IPS DF 6.9 (cell line): ENCODE data around the gene NUB1.

ENCODE experiments used
- DNase-seq: peaks from one replicate; pipeline ENCODE4 v3.0.0-alpha.2; 2013; ENCODE audit warnings: low read depth, low spot score
- H3K27ac ChIP-seq: one replicate; pipeline ENCODE4 v1.5.1; 2013; ENCODE audit warnings: low read length, control low read depth
- H3K27me3 ChIP-seq: 2 replicates; pipeline ENCODE4 v1.6.1; 2013; ENCODE audit warnings: mild to moderate bottlenecking, low read length; ENCODE audit not compliant: control insufficient read depth, insufficient read depth
- H3K36me3 ChIP-seq: 2 replicates; pipeline ENCODE4 v1.6.1; 2013; ENCODE audit warnings: low read length; ENCODE audit not compliant: control insufficient read depth, insufficient read depth
- H3K4me1 ChIP-seq: 2 replicates; pipeline ENCODE4 v1.6.1; 2013; ENCODE audit warnings: low read length; ENCODE audit not compliant: control insufficient read depth, insufficient read depth
- H3K4me3 ChIP-seq: 2 replicates; pipeline ENCODE4 v1.5.1; 2013; ENCODE audit warnings: mild to moderate bottlenecking, low read length
- H3K9me3 ChIP-seq: 2 replicates; pipeline ENCODE4 v1.6.1; 2013; ENCODE audit warnings: low read length, inconsistent platforms; ENCODE audit not compliant: control insufficient read depth, insufficient read depth
- WGBS: extraction: QIAGEN DNeasy Blood & Tissue Kit; methylation state at CpG from one replicate; pipeline ENCODE4 v1.1.7; 2013; ENCODE audit warnings: mixed read lengths, missing lambda C conversion rate; ENCODE audit not compliant: insufficient read length, insufficient coverage; 5-methylcytosine and 5-hydroxymethylcytosine counted together

Gene NUB1

DNA sequence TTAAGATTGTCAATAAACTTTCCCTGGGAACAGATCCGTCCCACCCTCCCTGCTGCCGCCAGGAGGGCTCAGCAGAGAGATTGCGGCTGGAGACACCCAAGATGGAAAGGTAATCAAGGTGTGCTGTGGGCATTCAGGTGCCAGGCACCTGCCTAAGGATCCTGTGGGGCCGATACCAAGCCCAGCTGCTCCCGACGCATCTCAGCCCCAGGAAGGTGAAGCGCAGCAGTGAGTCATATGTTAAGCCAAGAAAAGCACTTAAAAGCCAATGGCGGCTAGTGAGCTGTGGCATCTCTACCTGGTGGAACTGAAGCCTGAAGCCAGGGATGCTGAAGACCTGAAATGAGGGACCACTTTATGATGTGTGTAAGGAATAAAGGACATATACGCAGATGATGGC is 62.2 kb downstream of the NUB1 start:
- peaks cover 9% of the 10 kb centered on the region for H3K4me1 ChIP-seq
- no peaks in the 10 kb centered on the region for H3K36me3 ChIP-seq
- no peaks in the 10 kb centered on the region for H3K27me3 ChIP-seq
- no peak overlapping the region for H3K4me3 ChIP-seq
- no peak overlapping the region for H3K27ac ChIP-seq
- DNase-seq, result no peak
- no CpG with 5 or more reads among the region's 9 CpGs for WGBS
- no peaks in the 10 kb centered on the region for H3K9me3 ChIP-seq

DNA sequence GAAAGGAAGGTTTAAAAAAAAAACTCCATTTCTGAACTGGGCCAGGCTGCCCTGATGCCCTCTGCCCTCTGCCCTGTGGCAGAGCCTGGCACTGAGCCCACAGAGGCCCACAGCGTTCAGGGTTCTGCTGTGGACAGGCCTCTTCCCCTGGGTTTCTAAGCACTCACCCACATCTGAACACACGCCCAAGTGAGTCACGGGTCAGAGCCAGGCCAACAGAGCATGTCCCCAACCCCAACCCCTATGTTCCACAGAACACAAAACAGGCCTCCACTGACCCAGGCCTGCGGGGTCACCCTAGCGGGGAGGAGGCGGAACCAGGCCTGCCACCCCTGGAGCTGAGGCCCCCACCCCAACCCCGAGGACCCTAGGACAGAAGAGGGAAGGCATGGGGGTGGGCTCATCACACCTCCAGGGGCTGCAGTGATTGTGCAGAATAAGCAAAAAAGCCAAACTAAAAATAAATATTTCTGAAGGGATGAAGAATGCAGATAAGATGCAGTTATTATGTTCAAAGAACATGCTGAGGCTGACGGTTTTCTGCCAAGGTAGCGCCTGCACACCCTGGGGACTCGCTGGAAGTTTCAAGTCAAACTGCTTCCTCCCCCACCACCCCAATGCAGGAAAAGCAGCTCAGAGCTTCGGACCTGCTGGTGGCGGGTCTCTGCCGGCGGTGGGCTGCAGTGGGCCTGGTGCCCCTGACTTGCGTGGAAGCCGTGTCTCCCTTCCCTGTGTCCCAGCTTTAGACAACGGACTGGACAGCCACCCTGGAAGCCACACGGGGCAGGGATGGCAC is 62.8 kb downstream of the NUB1 start:
- WGBS, result no CpG with 5 or more reads among the region's 18 CpGs
- peaks cover 9% of the 10 kb centered on the region for H3K4me1 ChIP-seq
- no peak for DNase-seq
- H3K4me3 ChIP-seq, result no peak overlapping the region
- H3K9me3 ChIP-seq, result no peaks in the 10 kb centered on the region
- no peaks in the 10 kb centered on the region for H3K36me3 ChIP-seq
- H3K27me3 ChIP-seq, result no peaks in the 10 kb centered on the region
- H3K27ac ChIP-seq, result no peak overlapping the region

DNA sequence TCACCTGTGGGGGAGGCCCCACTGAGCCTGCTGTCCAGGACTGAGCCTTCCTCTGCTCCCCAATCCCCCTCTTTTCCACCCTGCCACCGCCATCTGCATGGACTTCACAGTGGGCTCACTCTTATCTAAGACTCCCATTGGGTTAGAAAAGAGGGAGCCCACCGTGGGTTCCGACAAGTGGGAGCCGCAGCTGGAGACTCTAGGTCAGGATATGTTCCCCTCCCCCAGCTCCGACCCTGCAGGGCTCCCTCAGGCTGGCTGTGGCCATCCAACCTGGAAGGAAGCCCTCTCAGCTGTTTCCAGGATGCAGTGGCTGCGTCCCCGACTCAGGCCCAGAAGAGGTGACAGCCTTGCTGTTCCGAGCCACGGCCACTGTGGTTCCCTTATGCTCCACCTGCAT is 63.4 kb downstream of the NUB1 start:
- Histone ChIP-seq H3K4me3 (no peak overlapping the region), H3K36me3 (no peaks in the 10 kb centered on the region), H3K27ac (no peak overlapping the region), H3K4me1 (peaks cover 9% of the 10 kb centered on the region), H3K27me3 (no peaks in the 10 kb centered on the region), H3K9me3 (no peaks in the 10 kb centered on the region)
- WGBS, result no CpG with 5 or more reads among the region's 9 CpGs
- no peak for DNase-seq

DNA sequence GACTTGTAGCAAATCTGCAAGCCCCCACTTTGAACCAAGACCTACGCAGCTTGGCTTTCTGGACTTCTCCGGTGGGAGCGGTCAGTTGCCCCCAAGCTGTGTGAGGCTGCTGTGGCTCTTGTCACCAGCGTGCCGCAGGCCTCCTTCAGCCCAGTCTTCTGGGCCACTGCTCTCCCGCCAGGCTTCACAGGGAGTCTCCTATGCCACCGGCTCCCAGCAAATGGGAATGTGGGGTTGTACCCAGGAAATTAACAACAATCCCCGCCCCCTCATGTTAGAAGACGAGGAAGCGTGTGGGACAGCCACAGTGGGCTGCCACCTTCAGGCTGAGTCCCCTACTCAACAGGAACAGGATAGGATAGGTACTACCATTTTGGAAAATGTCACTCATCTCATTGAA is 64.0 kb downstream of the NUB1 start:
- WGBS, result no CpG with 5 or more reads among the region's 10 CpGs
- no peak overlapping the region for H3K27ac ChIP-seq

DNA sequence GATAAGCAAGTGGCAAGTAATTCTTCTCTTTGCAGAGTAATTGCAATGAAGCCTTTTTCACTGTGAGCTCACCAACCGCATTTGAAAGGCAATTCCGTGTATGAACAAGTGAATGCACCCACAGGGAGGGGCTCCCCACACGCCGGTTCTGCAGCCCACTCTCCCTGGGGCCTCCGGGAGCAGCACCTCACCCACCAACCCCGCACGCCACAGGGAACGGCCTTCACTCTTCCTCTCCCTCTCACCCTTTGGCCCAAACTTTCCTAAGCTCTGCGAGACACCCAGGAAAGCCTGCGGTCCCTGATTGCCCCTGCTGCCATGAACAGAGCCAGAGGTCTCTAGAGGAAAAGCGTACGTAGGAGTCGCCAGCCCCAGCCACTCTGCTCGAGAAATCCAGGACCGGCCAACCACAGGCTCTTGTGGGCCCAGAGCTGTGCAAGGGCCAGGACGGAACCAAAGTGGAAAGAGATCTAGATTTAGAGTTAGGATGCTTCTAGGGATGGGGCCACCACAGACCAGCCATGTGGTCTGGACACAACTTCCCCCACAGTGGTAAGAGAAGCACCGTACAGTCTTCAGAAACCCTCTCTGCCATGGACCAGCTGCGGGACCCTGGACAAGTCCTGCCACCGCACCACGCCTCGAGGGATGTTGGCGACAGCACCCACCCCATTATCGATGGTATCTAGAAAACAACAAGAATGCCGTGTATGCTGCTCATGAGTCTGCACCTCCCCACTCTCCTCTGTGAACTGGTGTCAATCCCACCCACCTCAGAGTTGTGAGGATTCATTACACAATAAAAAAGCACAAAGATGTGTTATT is 64.7 kb downstream of the NUB1 start:
- peaks cover 11% of the 10 kb centered on the region for H3K4me1 ChIP-seq
- H3K9me3 ChIP-seq, result no peaks in the 10 kb centered on the region
- WGBS, result no CpG with 5 or more reads among the region's 24 CpGs
- H3K36me3 ChIP-seq, result no peaks in the 10 kb centered on the region
- no peaks in the 10 kb centered on the region; the same call in 1 of the 2 replicates for H3K27me3 ChIP-seq
- H3K4me3 ChIP-seq, result no peak overlapping the region
- no peak overlapping the region for H3K27ac ChIP-seq
- no peak for DNase-seq

More for the DNA sequence above, 64.0 kb downstream of the NUB1 start:
- H3K9me3 ChIP-seq, result no peaks in the 10 kb centered on the region
- no peaks in the 10 kb centered on the region for H3K36me3 ChIP-seq
- no peaks in the 10 kb centered on the region for H3K27me3 ChIP-seq
- H3K4me3 ChIP-seq, result no peak overlapping the region
- DNase-seq, result no peak
- H3K4me1 ChIP-seq, result peaks cover 9% of the 10 kb centered on the region

DNA sequence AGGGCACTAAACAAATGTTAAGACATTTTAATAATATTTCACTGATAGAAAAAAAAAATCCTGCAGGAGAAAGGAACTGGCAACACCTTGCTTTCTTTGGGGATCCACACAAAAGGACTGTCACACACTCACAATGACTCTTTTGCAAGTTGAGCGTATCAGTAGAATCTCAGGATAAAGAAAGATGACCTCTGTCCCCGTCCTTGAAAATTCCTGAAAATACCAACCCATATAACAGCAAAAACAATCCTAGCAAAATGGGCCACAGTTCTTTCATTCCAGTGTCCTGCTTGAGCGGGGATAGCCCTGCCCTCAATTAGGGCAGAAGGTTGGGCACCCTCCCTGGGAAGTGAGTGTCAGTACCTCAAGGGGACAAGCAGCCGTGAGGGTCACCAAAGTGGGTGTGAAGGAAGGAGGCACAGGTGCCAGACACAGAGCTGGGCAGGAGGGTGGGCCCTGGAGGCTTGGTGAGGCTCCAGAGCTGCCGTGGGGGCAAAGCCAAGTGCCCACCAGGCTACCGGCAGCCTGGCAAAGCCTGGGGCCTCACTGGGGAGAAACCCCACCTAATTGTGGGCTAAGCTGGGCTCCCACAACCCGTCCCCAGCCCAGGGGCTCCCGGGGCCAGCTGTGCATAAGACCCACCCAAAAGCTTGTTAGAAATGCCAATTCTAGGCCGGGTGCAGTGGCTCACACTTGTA is 65.4 kb downstream of the NUB1 start:
- Histone ChIP-seq H3K9me3 (no peaks in the 10 kb centered on the region), H3K36me3 (no peaks in the 10 kb centered on the region), H3K27me3 (no peaks in the 10 kb centered on the region; the same call in 1 of the 2 replicates), H3K27ac (no peak overlapping the region), H3K4me1 (peaks cover 15% of the 10 kb centered on the region), H3K4me3 (no peak overlapping the region)
- no CpG with 5 or more reads among the region's 9 CpGs for WGBS
- no peak for DNase-seq

DNA sequence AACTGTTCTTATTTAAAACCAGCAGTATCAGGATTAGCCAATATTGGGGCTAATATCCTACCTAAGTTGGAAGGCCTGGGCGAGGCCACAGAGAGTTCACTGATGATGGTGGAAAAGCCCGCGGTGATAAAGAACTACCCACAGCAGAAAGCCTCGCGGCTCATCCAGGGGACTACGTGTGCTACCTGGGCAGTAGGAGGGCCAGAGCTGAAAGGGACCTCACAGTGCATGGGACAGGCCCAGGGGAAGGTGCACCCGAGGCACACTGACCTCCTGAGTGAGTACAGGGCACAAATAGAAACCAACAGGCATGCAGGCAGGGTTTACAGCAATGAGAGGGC is 66.9 kb downstream of the NUB1 start:
- Histone ChIP-seq H3K4me3 (peak overlapping the region; percentile 59; the same call in 1 of the 2 replicates), H3K27me3 (no peaks in the 10 kb centered on the region; the same call in 1 of the 2 replicates), H3K27ac (no peak overlapping the region), H3K36me3 (no peaks in the 10 kb centered on the region), H3K4me1 (peaks cover 15% of the 10 kb centered on the region), H3K9me3 (no peaks in the 10 kb centered on the region)
- DNase-seq, result no peak
- no CpG with 5 or more reads among the region's 7 CpGs for WGBS

DNA sequence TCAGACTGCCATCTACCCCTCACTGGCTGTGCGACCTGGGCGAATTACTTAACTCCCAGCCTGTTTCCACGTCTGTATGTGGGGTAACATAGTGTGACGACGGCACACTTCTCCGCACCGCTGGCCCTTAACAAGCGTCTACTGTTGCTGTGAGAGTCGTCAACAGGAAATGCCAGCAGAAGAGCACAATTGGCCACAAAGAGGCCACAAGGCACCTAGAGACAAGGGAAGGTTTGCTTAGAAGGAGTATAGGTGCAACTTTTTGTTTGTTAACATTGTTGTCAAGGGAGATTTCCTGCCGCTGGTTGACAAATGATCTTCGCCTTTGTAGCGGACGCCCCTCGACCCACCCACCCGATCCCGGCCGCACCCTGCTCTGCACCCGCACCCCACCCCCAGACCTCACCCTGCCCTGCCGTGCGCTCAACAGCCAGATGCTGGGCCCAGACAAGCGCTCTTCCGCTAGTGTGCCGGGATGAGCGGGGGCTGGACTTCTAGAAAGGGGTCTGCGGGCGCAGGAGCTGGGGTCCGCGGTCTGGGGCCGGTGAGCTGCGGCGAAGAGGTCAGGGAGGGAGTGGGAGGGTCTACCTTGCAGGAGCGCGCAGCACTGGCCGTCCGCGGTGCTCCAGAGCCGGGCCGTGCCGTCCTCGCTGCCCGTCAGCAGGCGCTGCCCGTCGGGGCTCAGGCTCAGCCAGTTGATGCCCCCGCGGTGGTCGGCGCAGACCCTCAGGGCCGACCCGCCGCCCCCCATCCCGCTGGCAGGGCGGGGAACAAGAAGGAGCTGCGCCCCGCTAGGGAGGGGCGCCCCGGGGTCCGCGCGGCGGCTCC is 67.4 kb downstream of the NUB1 start:
- Histone ChIP-seq H3K4me3 (peak overlapping the region; percentile 59), H3K4me1 (peaks cover 15% of the 10 kb centered on the region), H3K9me3 (no peaks in the 10 kb centered on the region), H3K36me3 (no peaks in the 10 kb centered on the region), H3K27me3 (no peaks in the 10 kb centered on the region; the same call in 1 of the 2 replicates), H3K27ac (no peak overlapping the region)
- DNase-seq, result peak; percentile 43
- WGBS, result no CpG with 5 or more reads among the region's 61 CpGs

DNA sequence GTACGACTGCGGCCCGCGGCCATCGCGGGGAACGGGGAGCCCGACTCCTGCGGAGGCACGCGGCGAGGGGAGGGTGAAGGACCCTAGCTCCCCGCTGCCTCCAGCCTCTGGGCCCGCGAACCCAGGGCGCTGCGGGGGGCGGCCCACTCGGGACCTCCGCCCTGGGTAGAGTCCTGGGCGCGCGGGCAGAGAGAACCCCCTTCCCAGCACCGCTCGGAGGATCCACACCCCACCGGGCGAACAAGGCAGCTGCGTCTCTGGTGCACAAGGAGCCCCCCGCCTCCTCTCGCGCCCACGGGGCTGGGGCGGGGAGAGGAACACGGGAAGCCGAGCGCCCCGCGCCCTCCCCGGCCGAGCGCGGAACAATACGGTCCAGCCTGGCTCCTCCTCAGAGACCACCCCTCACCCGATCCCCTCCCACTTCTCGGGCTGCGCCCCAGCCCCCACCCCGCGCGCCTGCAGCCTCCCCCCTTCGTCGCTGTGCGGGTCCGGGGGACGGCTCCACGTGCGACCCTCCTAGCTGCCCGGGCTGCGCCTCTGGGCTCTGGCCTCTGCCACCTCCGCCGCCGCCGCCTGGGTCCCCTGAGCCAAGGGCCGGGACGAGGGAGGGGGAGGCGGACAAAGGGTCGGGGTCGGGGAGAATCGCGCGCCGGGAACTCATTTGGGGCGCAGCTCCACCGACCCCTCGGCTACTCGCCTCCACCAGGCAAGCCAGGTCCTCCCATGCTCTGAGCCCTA is 68.2 kb downstream of the NUB1 start, which contains the start of gene WDR86:
WDR86 (minus strand) TSS at position 372 of the 738 bp plus-strand sequence. CDS start 449 bp downstream, outside the sequence.
- no CpG with 5 or more reads among the region's 75 CpGs for WGBS
- no peaks in the 10 kb centered on the region; the same call in 1 of the 2 replicates for H3K27me3 ChIP-seq
- peaks cover 14% of the 10 kb centered on the region for H3K4me1 ChIP-seq
- H3K27ac ChIP-seq, result no peak within 1 kb of the TSS
- no peak for DNase-seq
- H3K9me3 ChIP-seq, result no peaks in the 10 kb centered on the region
- H3K36me3 ChIP-seq, result no peaks in the 10 kb centered on the region
- peak within 1 kb of the TSS; percentile 59 for H3K4me3 ChIP-seq
